ENCODE measurements around the gene INPP5F. TPM values are rescaled to one million over a fixed set of nuclear protein-coding genes. Genes with fewer than 3 reads are reported as not detected.
"Not testable (repeated sequence)": the region's sequence is repeated elsewhere in the genome, so short reads cannot be mapped to it uniquely, and the experiment has no call there.

Gene INPP5F
- polyA plus RNA-seq, 1 experiment = 4.1 TPM

GRCh38 chr10:119762805-119763798, 37.3 kb downstream of the INPP5F start:
- TF ChIP-seq CTCF (IDR thresholded peaks at IDR 0.05; ENCODE audit: insufficient read depth, low read depth, low read length) = no peak
- no peak for DNase-seq (ENCODE audit: low read depth)
- H3K36me3 ChIP-seq (ENCODE audit: control insufficient read depth, insufficient read depth, low read length) = no peaks in the 10 kb centered on the region
- POLR2A ChIA-PET = no interaction called here
- CTCF ChIA-PET = interaction anchor here (1.5 kb wide), 1 partner anchor 12 kb away, joined by 4 read pairs; no protein-coding TSS in a partner anchor
- no peaks in the 10 kb centered on the region for H3K27me3 ChIP-seq (ENCODE audit: control insufficient read depth, insufficient read depth, low read length)
- H3K4me3 ChIP-seq (ENCODE audit: low read depth, low read length) = no peak overlapping the region

- CTCF ChIA-PET = interaction anchor here (1.0 kb wide), 1 partner anchor 8 kb away, joined by 3 read pairs; no protein-coding TSS in a partner anchor
- no peak for DNase-seq (ENCODE audit: low read depth)
- Histone ChIP-seq H3K36me3 (ENCODE audit: control insufficient read depth, insufficient read depth, low read length) (no peaks in the 10 kb centered on the region), H3K27me3 (ENCODE audit: control insufficient read depth, insufficient read depth, low read length) (no peaks in the 10 kb centered on the region), H3K4me3 (ENCODE audit: low read depth, low read length) (no peak overlapping the region)
- POLR2A ChIA-PET = no interaction called here
- TF ChIP-seq CTCF (IDR thresholded peaks at IDR 0.05; ENCODE audit: insufficient read depth, low read depth, low read length) = no peak
Measured at GRCh38 chr10:119768455-119769094, 42.7 kb downstream of the INPP5F start.

- CTCF ChIA-PET = interaction anchor here (0.9 to 2.4 kb wide), 7 partner anchors 9 to 90 kb away, joined by 3 to 7 read pairs (median 6); no protein-coding TSS in a partner anchor
- no peak for TF ChIP-seq CTCF (IDR thresholded peaks at IDR 0.05; ENCODE audit: insufficient read depth, low read depth, low read length)
- DNase-seq (ENCODE audit: low read depth) = peak; percentile 41
- Histone ChIP-seq H3K4me3 (ENCODE audit: low read depth, low read length) (no peak overlapping the region), H3K27me3 (ENCODE audit: control insufficient read depth, insufficient read depth, low read length) (no peaks in the 10 kb centered on the region), H3K36me3 (ENCODE audit: control insufficient read depth, insufficient read depth, low read length) (no peaks in the 10 kb centered on the region)
- POLR2A ChIA-PET = no interaction called here
Measured at GRCh38 chr10:119769886-119770285, 44.0 kb downstream of the INPP5F start.

- TF ChIP-seq CTCF (IDR thresholded peaks at IDR 0.05; ENCODE audit: insufficient read depth, low read depth, low read length) = no peak
- ChIA-PET CTCF (interaction anchor here (0.9 to 2.4 kb wide), 3 partner anchors 21 to 83 kb away, joined by 3 to 7 read pairs (median 4); no protein-coding TSS in a partner anchor), POLR2A (interaction anchor here (0.6 kb wide), 1 partner anchor 25 kb away, joined by 3 read pairs; no protein-coding TSS in a partner anchor)
- Histone ChIP-seq H3K36me3 (ENCODE audit: control insufficient read depth, insufficient read depth, low read length) (no peaks in the 10 kb centered on the region), H3K4me3 (ENCODE audit: low read depth, low read length) (no peak overlapping the region), H3K27me3 (ENCODE audit: control insufficient read depth, insufficient read depth, low read length) (no peaks in the 10 kb centered on the region)
- DNase-seq (ENCODE audit: low read depth) = no peak
Measured at GRCh38 chr10:119770928-119771327, 45.1 kb downstream of the INPP5F start.

GRCh38 chr10:119772334-119772733, 46.5 kb downstream of the INPP5F start:
- no peak for TF ChIP-seq CTCF (IDR thresholded peaks at IDR 0.05; ENCODE audit: insufficient read depth, low read depth, low read length)
- ChIA-PET POLR2A (no interaction called here), CTCF (no interaction called here)
- Histone ChIP-seq H3K36me3 (ENCODE audit: control insufficient read depth, insufficient read depth, low read length) (no peaks in the 10 kb centered on the region), H3K27me3 (ENCODE audit: control insufficient read depth, insufficient read depth, low read length) (no peaks in the 10 kb centered on the region), H3K4me3 (ENCODE audit: low read depth, low read length) (no peak overlapping the region)
- no peak for DNase-seq (ENCODE audit: low read depth)

GRCh38 chr10:119773041-119773440, 47.2 kb downstream of the INPP5F start:
- H3K27me3 ChIP-seq (ENCODE audit: control insufficient read depth, insufficient read depth, low read length); H3K36me3 ChIP-seq (ENCODE audit: control insufficient read depth, insufficient read depth, low read length); H3K4me3 ChIP-seq (ENCODE audit: low read depth, low read length); DNase-seq (ENCODE audit: low read depth); CTCF ChIA-PET; POLR2A ChIA-PET: not testable (repeated sequence)
